ENCODE results near the gene ZBTB17. TPM values are rescaled to one million over a fixed set of nuclear protein-coding genes. Genes with fewer than 3 reads are reported as not detected.
A peak's percentile ranks its signal among the peaks of the same experiment; 100 is the strongest.
"Not testable (repeated sequence)": the region's sequence is repeated elsewhere in the genome, so short reads cannot be mapped to it uniquely, and the experiment has no call there.

The ZBTB17 gene
- total and polyA plus RNA-seq, 2 donors, result 30.7 to 81.3 TPM

- Histone ChIP-seq H3K36me3 (ENCODE audit: control insufficient read depth in 2 of 2, insufficient read depth in 2 of 2, low read length in 1 of 2) (no peaks in the 10 kb centered on the region), H3K9me3 (ENCODE audit: control insufficient read depth in 2 of 2, insufficient read depth in 1 of 2, low read length in 1 of 2) (no peaks in the 10 kb centered on the region), H3K27me3 (ENCODE audit: control insufficient read depth in 2 of 2, insufficient read depth in 1 of 2, low read length in 1 of 2) (no peaks in the 10 kb centered on the region), H3K4me1 (ENCODE audit: control insufficient read depth in 2 of 2, insufficient read depth in 2 of 2, low read length in 2 of 2) (no peaks in the 10 kb centered on the region), H3K27ac (ENCODE audit: low read depth in 1 of 2, low read length in 1 of 2) (no peak overlapping the region), H3K4me3 (ENCODE audit: low read length in 2 of 2) (no peak overlapping the region)
- no peak for DNase-seq (ENCODE audit: low read depth in 6 of 9, low spot score in 9 of 9)
- 66% methylated on average over 1 of the region's 1 CpG for WGBS
These were observed 7.4 kb upstream of the ZBTB17 start for GRCh38 chr1:15983275-15983674.

DNA sequence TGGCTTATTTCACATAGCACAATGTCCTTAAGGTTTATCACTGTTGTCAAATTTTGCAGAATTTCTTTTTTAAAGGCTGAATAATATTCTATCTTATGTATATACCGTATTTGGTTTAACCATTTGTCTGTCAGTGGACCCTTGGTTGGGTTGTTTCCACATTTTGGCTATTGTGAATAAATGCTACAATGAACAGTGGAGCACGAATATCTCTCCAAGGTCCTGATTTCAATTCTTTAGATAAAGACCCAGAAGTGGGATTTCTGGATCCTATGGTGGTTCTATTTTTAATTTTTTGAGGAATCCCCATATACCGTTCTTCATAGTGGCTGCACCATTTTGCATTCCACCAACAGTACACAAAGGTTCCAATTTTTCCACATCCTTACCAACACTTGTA lies 5.8 kb upstream of the ZBTB17 start:
- no peak for DNase-seq (ENCODE audit: low read depth in 6 of 9, low spot score in 9 of 9)
- WGBS, result 93% methylated on average over 3 of the region's 3 CpGs
- Histone ChIP-seq H3K4me1 (ENCODE audit: control insufficient read depth in 2 of 2, insufficient read depth in 2 of 2, low read length in 2 of 2) (no peaks in the 10 kb centered on the region), H3K9me3 (ENCODE audit: control insufficient read depth in 2 of 2, insufficient read depth in 1 of 2, low read length in 1 of 2) (peaks cover 0 to 5% of the 10 kb centered on the region in 2 donors), H3K4me3 (ENCODE audit: low read length in 2 of 2) (no peak overlapping the region), H3K27me3 (ENCODE audit: control insufficient read depth in 2 of 2, insufficient read depth in 1 of 2, low read length in 1 of 2) (no peaks in the 10 kb centered on the region), H3K27ac (ENCODE audit: low read depth in 1 of 2, low read length in 1 of 2) (no peak overlapping the region), H3K36me3 (ENCODE audit: control insufficient read depth in 2 of 2, insufficient read depth in 2 of 2, low read length in 1 of 2) (no peaks in the 10 kb centered on the region)

DNA sequence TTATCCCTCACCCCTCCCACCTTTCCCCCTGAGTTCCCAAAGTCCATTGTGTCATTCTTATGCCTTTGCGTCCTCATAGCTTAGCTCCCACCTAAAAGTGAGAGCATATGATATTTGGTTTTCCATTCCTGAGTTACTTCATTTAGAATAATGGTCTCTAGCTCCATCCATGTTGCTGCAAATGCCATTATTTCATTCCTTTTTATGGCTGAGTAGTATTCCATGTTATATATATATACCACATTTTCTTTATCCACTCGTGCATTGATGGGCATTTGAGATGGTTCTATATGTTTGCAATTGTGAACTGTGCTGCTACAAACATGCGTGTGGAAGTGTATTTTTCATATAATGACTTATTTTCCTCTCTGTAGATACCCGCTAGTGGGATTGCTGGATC lies 2.0 kb upstream of the ZBTB17 start:
- H3K27me3 ChIP-seq (ENCODE audit: control insufficient read depth in 2 of 2, insufficient read depth in 1 of 2, low read length in 1 of 2); H3K4me3 ChIP-seq (ENCODE audit: low read length in 2 of 2); H3K27ac ChIP-seq (ENCODE audit: low read depth in 1 of 2, low read length in 1 of 2); H3K36me3 ChIP-seq (ENCODE audit: control insufficient read depth in 2 of 2, insufficient read depth in 2 of 2, low read length in 1 of 2); DNase-seq (ENCODE audit: low read depth in 6 of 9, low spot score in 9 of 9); H3K9me3 ChIP-seq (ENCODE audit: control insufficient read depth in 2 of 2, insufficient read depth in 1 of 2, low read length in 1 of 2): not testable (repeated sequence)
- peaks cover 6 to 12% of the 10 kb centered on the region in 2 donors for H3K4me1 ChIP-seq (ENCODE audit: control insufficient read depth in 2 of 2, insufficient read depth in 2 of 2, low read length in 2 of 2)
- over 99% methylated on average over 4 of the region's 4 CpGs for WGBS

DNA sequence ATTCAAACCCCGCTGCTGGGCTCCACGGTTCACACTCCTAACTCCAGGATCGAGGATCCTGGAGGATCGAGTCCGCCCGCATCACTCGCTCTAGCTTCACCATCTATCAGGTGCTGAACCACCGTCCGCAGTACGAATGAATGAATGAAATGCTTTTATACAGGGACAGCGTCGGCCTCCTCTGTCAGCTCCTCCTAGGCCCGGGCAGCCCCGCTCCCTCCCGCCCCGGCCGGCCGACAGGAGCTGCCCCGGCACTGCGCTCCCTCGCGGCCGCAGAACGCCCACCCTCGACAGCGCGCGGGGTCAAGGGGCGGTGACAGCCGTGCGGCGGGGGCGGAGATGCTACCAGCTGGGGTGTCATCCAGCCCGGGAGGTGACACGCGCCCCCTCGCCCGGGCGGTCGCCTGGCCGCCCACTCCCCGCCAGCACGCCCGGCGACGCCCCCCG lies 520 bp downstream of the ZBTB17 start:
- Histone ChIP-seq H3K9me3 (ENCODE audit: control insufficient read depth in 2 of 2, insufficient read depth in 1 of 2, low read length in 1 of 2) (peaks cover 0 to 9% of the 10 kb centered on the region in 2 donors), H3K27me3 (ENCODE audit: control insufficient read depth in 2 of 2, insufficient read depth in 1 of 2, low read length in 1 of 2) (no peaks in the 10 kb centered on the region), H3K27ac (ENCODE audit: low read depth in 1 of 2, low read length in 1 of 2) (peak overlapping the region; percentile 32 to 91), H3K36me3 (ENCODE audit: control insufficient read depth in 2 of 2, insufficient read depth in 2 of 2, low read length in 1 of 2) (peaks cover 9 to 20% of the 10 kb centered on the region in 2 donors), H3K4me1 (ENCODE audit: control insufficient read depth in 2 of 2, insufficient read depth in 2 of 2, low read length in 2 of 2) (peaks cover 6 to 12% of the 10 kb centered on the region in 2 donors), H3K4me3 (ENCODE audit: low read length in 2 of 2) (peak overlapping the region; percentile 90 to 96)
- 2% methylated on average over 47 of the region's 47 CpGs for WGBS
- peak in 7 of 9 donors; percentile 26 to 69 (median 41) for DNase-seq (ENCODE audit: low read depth in 6 of 9, low spot score in 9 of 9)

DNA sequence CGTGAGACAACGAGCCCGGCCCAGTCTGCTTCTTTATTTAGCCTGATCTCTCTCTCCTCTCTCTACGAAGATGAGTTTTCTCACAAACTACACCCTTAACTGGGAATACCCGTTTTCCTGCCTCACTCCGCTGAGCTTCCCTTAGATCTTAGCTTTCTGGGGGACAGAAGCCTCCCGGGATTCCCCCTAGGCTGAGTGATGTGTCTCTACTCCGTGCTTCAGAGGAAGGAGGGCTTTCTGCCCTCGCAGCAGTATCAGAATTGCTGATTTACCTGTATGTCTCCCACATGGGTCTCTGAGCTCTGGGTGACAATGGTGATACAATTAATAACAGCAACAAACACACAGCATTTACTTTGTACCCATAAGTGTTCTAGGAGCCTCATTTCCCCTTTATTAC lies 1.0 kb downstream of the ZBTB17 start:
- WGBS, result 89% methylated on average over 9 of the region's 9 CpGs
- no peak for DNase-seq (ENCODE audit: low read depth in 6 of 9, low spot score in 9 of 9)
- Histone ChIP-seq H3K4me3 (ENCODE audit: low read length in 2 of 2) (peak overlapping the region; percentile 90 to 96), H3K36me3 (ENCODE audit: control insufficient read depth in 2 of 2, insufficient read depth in 2 of 2, low read length in 1 of 2) (peaks cover 10 to 22% of the 10 kb centered on the region in 2 donors), H3K4me1 (ENCODE audit: control insufficient read depth in 2 of 2, insufficient read depth in 2 of 2, low read length in 2 of 2) (peaks cover 6 to 12% of the 10 kb centered on the region in 2 donors), H3K27ac (ENCODE audit: low read depth in 1 of 2, low read length in 1 of 2) (peak overlapping the region in 1 of 2 donors; percentile 32), H3K27me3 (ENCODE audit: control insufficient read depth in 2 of 2, insufficient read depth in 1 of 2, low read length in 1 of 2) (no peaks in the 10 kb centered on the region), H3K9me3 (ENCODE audit: control insufficient read depth in 2 of 2, insufficient read depth in 1 of 2, low read length in 1 of 2) (peaks cover 0 to 9% of the 10 kb centered on the region in 2 donors)

GRCh38 chr1:15973772-15974171 lies 2.1 kb downstream of the ZBTB17 start:
- Histone ChIP-seq H3K27me3 (ENCODE audit: control insufficient read depth in 2 of 2, insufficient read depth in 1 of 2, low read length in 1 of 2) (no peaks in the 10 kb centered on the region), H3K27ac (ENCODE audit: low read depth in 1 of 2, low read length in 1 of 2) (no peak overlapping the region), H3K9me3 (ENCODE audit: control insufficient read depth in 2 of 2, insufficient read depth in 1 of 2, low read length in 1 of 2) (peaks cover 0 to 18% of the 10 kb centered on the region in 2 donors), H3K4me1 (ENCODE audit: control insufficient read depth in 2 of 2, insufficient read depth in 2 of 2, low read length in 2 of 2) (peaks cover 6 to 12% of the 10 kb centered on the region in 2 donors), H3K36me3 (ENCODE audit: control insufficient read depth in 2 of 2, insufficient read depth in 2 of 2, low read length in 1 of 2) (peaks cover 20 to 32% of the 10 kb centered on the region in 2 donors), H3K4me3 (ENCODE audit: low read length in 2 of 2) (no peak overlapping the region)
- DNase-seq (ENCODE audit: low read depth in 6 of 9, low spot score in 9 of 9), result no peak
- WGBS, result 97% methylated on average over 4 of the region's 4 CpGs

DNA sequence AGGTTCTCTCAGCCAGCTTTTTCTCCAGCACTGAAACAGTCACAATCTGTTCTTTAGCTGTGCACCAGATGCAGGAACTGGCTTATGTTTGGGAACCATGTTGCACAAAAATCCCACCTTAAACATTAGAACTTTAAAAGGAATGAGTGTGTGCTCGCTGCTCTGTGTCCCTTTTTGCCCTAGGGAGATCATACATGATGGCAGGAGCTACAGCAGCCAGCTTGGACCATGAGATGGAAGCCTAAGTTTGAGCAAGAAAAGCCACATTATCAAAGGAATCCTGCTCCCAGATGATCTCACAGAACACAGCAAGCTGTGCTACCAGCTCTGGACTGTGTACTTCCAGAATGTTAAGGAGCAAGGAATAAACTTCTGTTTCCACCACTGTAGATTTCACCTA lies 3.5 kb downstream of the ZBTB17 start:
- H3K27me3 ChIP-seq (ENCODE audit: control insufficient read depth in 2 of 2, insufficient read depth in 1 of 2, low read length in 1 of 2), result no peaks in the 10 kb centered on the region
- H3K27ac ChIP-seq (ENCODE audit: low read depth in 1 of 2, low read length in 1 of 2), result no peak overlapping the region
- peaks cover 0 to 18% of the 10 kb centered on the region in 2 donors for H3K9me3 ChIP-seq (ENCODE audit: control insufficient read depth in 2 of 2, insufficient read depth in 1 of 2, low read length in 1 of 2)
- WGBS, result 93% methylated on average over 1 of the region's 1 CpG
- peaks cover 6 to 12% of the 10 kb centered on the region in 2 donors for H3K4me1 ChIP-seq (ENCODE audit: control insufficient read depth in 2 of 2, insufficient read depth in 2 of 2, low read length in 2 of 2)
- H3K36me3 ChIP-seq (ENCODE audit: control insufficient read depth in 2 of 2, insufficient read depth in 2 of 2, low read length in 1 of 2), result peaks cover 23 to 34% of the 10 kb centered on the region in 2 donors
- DNase-seq (ENCODE audit: low read depth in 6 of 9, low spot score in 9 of 9), result no peak
- H3K4me3 ChIP-seq (ENCODE audit: low read length in 2 of 2), result no peak overlapping the region

- H3K4me3 ChIP-seq (ENCODE audit: low read length in 2 of 2), result no peak overlapping the region
- H3K9me3 ChIP-seq (ENCODE audit: control insufficient read depth in 2 of 2, insufficient read depth in 1 of 2, low read length in 1 of 2), result peaks cover 0 to 12% of the 10 kb centered on the region in 2 donors
- no peak overlapping the region for H3K27ac ChIP-seq (ENCODE audit: low read depth in 1 of 2, low read length in 1 of 2)
- DNase-seq (ENCODE audit: low read depth in 6 of 9, low spot score in 9 of 9), result no peak
- peaks cover 6 to 19% of the 10 kb centered on the region in 2 donors for H3K4me1 ChIP-seq (ENCODE audit: control insufficient read depth in 2 of 2, insufficient read depth in 2 of 2, low read length in 2 of 2)
- H3K27me3 ChIP-seq (ENCODE audit: control insufficient read depth in 2 of 2, insufficient read depth in 1 of 2, low read length in 1 of 2), result no peaks in the 10 kb centered on the region
- peaks cover 23 to 37% of the 10 kb centered on the region in 2 donors for H3K36me3 ChIP-seq (ENCODE audit: control insufficient read depth in 2 of 2, insufficient read depth in 2 of 2, low read length in 1 of 2)
These were observed 5.0 kb downstream of the ZBTB17 start for GRCh38 chr1:15970911-15971310.

DNA sequence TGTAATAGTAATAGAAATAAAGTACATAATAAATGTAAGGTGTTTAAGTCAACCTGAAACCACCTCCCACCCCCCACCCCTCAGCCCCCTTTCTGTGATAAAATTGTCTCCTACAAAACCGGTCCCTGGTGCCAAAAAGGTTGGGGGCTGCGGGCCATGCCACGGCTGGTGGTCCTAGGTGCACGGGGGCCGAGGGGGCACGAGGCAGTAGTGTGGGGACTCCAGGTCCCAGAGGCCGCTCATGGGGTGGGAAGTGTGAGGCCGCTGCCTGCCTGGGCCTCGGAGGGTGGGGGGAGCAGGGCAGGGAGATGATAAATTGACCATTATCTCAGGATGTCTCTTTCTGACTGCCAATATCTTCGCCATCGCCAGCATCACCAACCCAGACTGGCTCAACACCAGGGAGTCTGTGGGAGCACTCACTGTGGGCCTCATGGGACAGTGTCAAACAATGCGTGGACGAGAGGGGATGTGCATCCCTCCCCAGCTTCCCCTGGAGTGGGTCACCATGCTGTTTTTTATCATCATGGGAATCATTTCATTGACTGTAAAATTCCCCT lies 6.5 kb downstream of the ZBTB17 start:
- Histone ChIP-seq H3K4me3 (ENCODE audit: low read length in 2 of 2) (no peak overlapping the region), H3K9me3 (ENCODE audit: control insufficient read depth in 2 of 2, insufficient read depth in 1 of 2, low read length in 1 of 2) (peaks cover 0 to 12% of the 10 kb centered on the region in 2 donors), H3K36me3 (ENCODE audit: control insufficient read depth in 2 of 2, insufficient read depth in 2 of 2, low read length in 1 of 2) (peaks cover 23 to 40% of the 10 kb centered on the region in 2 donors), H3K4me1 (ENCODE audit: control insufficient read depth in 2 of 2, insufficient read depth in 2 of 2, low read length in 2 of 2) (peaks cover 0 to 11% of the 10 kb centered on the region in 2 donors), H3K27ac (ENCODE audit: low read depth in 1 of 2, low read length in 1 of 2) (no peak overlapping the region), H3K27me3 (ENCODE audit: control insufficient read depth in 2 of 2, insufficient read depth in 1 of 2, low read length in 1 of 2) (no peaks in the 10 kb centered on the region)
- over 99% methylated on average over 13 of the region's 13 CpGs for WGBS
- DNase-seq (ENCODE audit: low read depth in 6 of 9, low spot score in 9 of 9), result no peak
